Prostate gland (tissue), 2 donors: Measurements from ENCODE around the gene BMPER. TPM values are rescaled to one million over a fixed set of nuclear protein-coding genes. Genes with fewer than 3 reads are reported as not detected.

Experiments
- DNase-seq: peaks from one replicate; pipeline ENCODE4 v3.0.0-alpha.2; 2019; ENCODE audit warnings: low spot score
- H3K27ac ChIP-seq, 2 donors: fragments of 200-600 bp; sonication (generic); 2 replicates each; pipeline ENCODE4 v1.5.1; 2017 to 2019
- H3K27me3 ChIP-seq: fragments of 200-600 bp; sonication (generic); replicated peaks from 2 replicates; pipeline ENCODE4 v1.5.1; 2019; ENCODE audit not compliant: insufficient read depth
- H3K36me3 ChIP-seq, 2 donors: fragments of 200-600 bp; sonication (generic); 1 replicate in 1 of 2; 2 replicates in 1 of 2; pipeline versions ENCODE4 v1.5.1 to v1.8.1; 2017 to 2019
- H3K4me1 ChIP-seq: fragments of 200-600 bp; sonication (generic); replicated peaks from 2 replicates; pipeline ENCODE4 v1.5.1; 2019
- H3K4me3 ChIP-seq, 2 donors: fragments of 200-600 bp; sonication (generic); 2 replicates each; pipeline ENCODE4 v1.5.1; 2017 to 2019
- H3K9me3 ChIP-seq: fragments of 200-600 bp; sonication (generic); 2 replicates; pipeline ENCODE4 v1.5.1; 2017
- POLR2A ChIP-seq: fragments of 450-650 bp; IDR thresholded peaks from one replicate; pipeline ENCODE4 v1.6.1; 2016; ENCODE audit warnings: antibody characterized with exemption, mild to moderate bottlenecking
- POLR2AphosphoS5 ChIP-seq: sonication (generic); formaldehyde crosslinking; IDR thresholded peaks from one replicate; pipeline ENCODE4 v1.6.1; 2017; ENCODE audit warnings: antibody characterized with exemption
- WGBS: methylation state at CpG from one replicate; pipeline ENCODE4 v1.1.5; 2018; 5-methylcytosine and 5-hydroxymethylcytosine counted together
- intact Hi-C: fragments of 100-400 bp; cut with DNase I; formaldehyde crosslinking; loops from one replicate; pipeline ENCODE4 v1.14.2; 2022
- total RNA-seq, 2 donors: library from RNA; depleted of rRNA; stranded (reverse); fragments of >200 nt; gene quantifications; one replicate each; pipeline ENCODE4 v1.1.0, GENCODE V29; 2016
- TF ChIP-seq, protein P1 (sequence below), 4 experiments: fragments of 200-600 bp in 2 of 4; fragments of 450-650 bp in 2 of 4; sonication (generic) in 2 of 4; IDR thresholded peaks; 1 replicate in 3 of 4; 2 replicates in 1 of 4; pipeline ENCODE4 v1.5.1; 2016 to 2019; ENCODE audit warnings: antibody characterized with exemption in 4 of 4, mild to moderate bottlenecking in 2 of 4, moderate library complexity in 2 of 4

Gene BMPER
- total RNA-seq, 2 donors from 2014 or later = 4.5 to 8.4 TPM

DNA sequence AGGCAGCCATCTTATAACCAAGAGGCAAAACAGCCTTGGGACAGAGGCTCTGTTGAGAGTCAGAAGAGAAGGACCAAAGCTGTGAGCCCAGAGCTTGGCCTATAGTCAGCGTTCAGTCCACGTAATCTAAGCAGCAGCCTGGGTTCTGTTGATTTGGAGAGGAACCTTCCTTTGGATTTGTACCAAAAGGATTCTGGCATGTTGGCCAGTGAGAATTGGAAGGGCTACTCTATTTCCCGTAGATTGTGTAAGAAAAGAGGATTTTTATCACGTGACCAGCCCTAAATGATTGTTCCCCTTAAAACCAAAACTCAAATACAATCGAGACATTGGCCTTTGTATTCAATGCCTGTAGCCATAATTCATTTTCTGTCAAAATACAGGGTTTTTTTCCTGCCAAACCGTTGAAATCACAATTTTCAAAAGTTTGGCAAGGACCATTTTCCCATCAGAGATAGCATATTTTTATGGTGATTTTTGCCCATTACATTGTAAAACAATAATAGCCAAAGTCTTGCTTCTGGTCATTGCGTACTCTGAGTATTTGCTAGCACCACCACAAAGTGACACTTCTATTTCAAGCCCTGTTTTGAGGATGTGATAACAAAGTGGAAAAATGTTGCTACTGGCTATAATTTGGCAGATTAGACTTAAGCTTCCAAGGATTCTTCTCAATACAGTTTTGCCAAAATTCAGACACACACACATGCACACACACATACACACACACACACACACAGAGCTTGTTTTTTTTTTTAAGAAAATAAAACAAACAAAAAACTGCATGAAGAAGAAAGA is 23.1 kb upstream of the BMPER start:
- no peaks in the 10 kb centered on the region for H3K27me3 ChIP-seq
- no peak overlapping the region for H3K4me3 ChIP-seq
- no peaks in the 10 kb centered on the region for H3K4me1 ChIP-seq
- intact Hi-C loops = no loop called here
- H3K9me3 ChIP-seq = no peaks in the 10 kb centered on the region
- no peak overlapping the region for H3K27ac ChIP-seq
- DNase-seq = no peak
- no peaks in the 10 kb centered on the region for H3K36me3 ChIP-seq
- TF ChIP-seq, protein P1, sequence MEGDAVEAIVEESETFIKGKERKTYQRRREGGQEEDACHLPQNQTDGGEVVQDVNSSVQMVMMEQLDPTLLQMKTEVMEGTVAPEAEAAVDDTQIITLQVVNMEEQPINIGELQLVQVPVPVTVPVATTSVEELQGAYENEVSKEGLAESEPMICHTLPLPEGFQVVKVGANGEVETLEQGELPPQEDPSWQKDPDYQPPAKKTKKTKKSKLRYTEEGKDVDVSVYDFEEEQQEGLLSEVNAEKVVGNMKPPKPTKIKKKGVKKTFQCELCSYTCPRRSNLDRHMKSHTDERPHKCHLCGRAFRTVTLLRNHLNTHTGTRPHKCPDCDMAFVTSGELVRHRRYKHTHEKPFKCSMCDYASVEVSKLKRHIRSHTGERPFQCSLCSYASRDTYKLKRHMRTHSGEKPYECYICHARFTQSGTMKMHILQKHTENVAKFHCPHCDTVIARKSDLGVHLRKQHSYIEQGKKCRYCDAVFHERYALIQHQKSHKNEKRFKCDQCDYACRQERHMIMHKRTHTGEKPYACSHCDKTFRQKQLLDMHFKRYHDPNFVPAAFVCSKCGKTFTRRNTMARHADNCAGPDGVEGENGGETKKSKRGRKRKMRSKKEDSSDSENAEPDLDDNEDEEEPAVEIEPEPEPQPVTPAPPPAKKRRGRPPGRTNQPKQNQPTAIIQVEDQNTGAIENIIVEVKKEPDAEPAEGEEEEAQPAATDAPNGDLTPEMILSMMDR (IDR thresholded peaks at IDR 0.05) = no peak
- 74% methylated on average over 7 of the region's 7 CpGs for WGBS

DNA sequence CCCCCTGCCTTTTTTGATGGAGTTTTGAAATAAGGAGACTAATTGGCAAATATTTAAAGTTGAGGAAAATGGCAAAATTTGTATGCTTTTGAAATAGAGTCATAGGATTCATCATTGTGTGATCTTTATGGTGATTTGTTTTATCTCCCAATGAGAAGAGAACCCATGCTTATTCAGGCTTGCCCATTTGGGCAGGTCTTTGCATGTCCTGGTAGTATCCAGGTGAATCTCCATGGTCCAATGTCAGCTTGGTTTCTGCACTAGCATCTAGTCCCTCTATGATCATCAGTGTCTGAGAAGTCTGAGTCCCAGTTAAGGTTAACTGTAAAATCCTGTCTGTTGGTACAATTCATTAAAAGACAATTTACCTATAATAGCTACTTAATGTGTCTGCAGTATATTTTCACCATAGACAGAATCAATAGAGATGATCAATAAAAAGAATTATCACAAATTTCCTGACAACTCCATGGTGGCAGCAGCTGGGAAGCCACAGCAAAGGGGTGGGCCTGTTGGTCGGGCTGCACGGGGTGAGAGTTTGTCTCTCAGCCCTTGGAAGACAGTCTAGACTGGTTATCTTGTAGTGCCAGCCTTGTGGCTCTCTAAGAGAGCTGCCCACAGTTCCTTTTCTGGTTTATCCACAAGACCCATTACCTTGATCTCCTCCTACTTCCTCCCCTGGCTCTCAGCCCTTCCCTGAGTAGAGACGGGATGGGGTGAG is 22.2 kb upstream of the BMPER start:
- no peak overlapping the region for H3K27ac ChIP-seq

GRCh38 chr7:33883671-33883965 is 21.7 kb upstream of the BMPER start:
- 72% methylated on average over 1 of the region's 1 CpG for WGBS
- Histone ChIP-seq H3K9me3 (no peaks in the 10 kb centered on the region), H3K27me3 (no peaks in the 10 kb centered on the region), H3K4me1 (no peaks in the 10 kb centered on the region), H3K4me3 (no peak overlapping the region), H3K27ac (no peak overlapping the region), H3K36me3 (no peaks in the 10 kb centered on the region)
- DNase-seq = no peak
- intact Hi-C loops = no loop called here
- TF ChIP-seq POLR2AphosphoS5 (no peak), POLR2A (no peak)
- TF ChIP-seq, protein P1 (IDR thresholded peaks at IDR 0.05) = no peak

More for the DNA sequence above, 22.2 kb upstream of the BMPER start:
- intact Hi-C loops = no loop called here
- H3K36me3 ChIP-seq = no peaks in the 10 kb centered on the region
- H3K27me3 ChIP-seq = no peaks in the 10 kb centered on the region
- no peaks in the 10 kb centered on the region for H3K9me3 ChIP-seq
- no peak for DNase-seq
- H3K4me1 ChIP-seq = no peaks in the 10 kb centered on the region
- whole genome bisulfite sequencing = 64% methylated on average over 3 of the region's 3 CpGs
- no peak overlapping the region for H3K4me3 ChIP-seq
- TF ChIP-seq, protein P1 (IDR thresholded peaks at IDR 0.05) = no peak
- TF ChIP-seq POLR2AphosphoS5 (no peak), POLR2A (no peak)

- no peaks in the 10 kb centered on the region for H3K4me1 ChIP-seq
- WGBS = 83% methylated on average over 4 of the region's 4 CpGs
- TF ChIP-seq POLR2A (no peak), POLR2AphosphoS5 (no peak)
- TF ChIP-seq, protein P1 (IDR thresholded peaks at IDR 0.05) = no peak
- no peaks in the 10 kb centered on the region for H3K36me3 ChIP-seq
- intact Hi-C loops = no loop called here
- no peaks in the 10 kb centered on the region for H3K9me3 ChIP-seq
- no peak overlapping the region for H3K4me3 ChIP-seq
- no peaks in the 10 kb centered on the region for H3K27me3 ChIP-seq
- DNase-seq = no peak
- no peak overlapping the region for H3K27ac ChIP-seq
Measured at GRCh38 chr7:33885290-33886148, 19.8 kb upstream of the BMPER start.
